HS-27A (cell line): ENCODE data around the gene SLC40A1.

Experiments used
- DNase-seq: peaks from one replicate; pipeline ENCODE4 v3.0.0-alpha.2; 2012; ENCODE audit warnings: low read depth, missing footprints

SLC40A1 gene

GRCh38 chr2:189599245-189599644 is 18.7 kb upstream of the SLC40A1 start:
- no peak for DNase-seq

- no peak for DNase-seq
These were observed 14.8 kb upstream of the SLC40A1 start for GRCh38 chr2:189595417-189595816.

GRCh38 chr2:189594305-189594704 is 13.7 kb upstream of the SLC40A1 start:
- DNase-seq: no peak

GRCh38 chr2:189593115-189593514 is 12.5 kb upstream of the SLC40A1 start:
- DNase-seq: no peak

GRCh38 chr2:189592353-189592984 is 11.9 kb upstream of the SLC40A1 start:
- no peak for DNase-seq

- DNase-seq: no peak
These were observed 7.2 kb upstream of the SLC40A1 start for GRCh38 chr2:189587780-189588179.

- DNase-seq: no peak
These were observed 4.7 kb upstream of the SLC40A1 start for GRCh38 chr2:189585226-189585756.

GRCh38 chr2:189584686-189585085 is 4.1 kb upstream of the SLC40A1 start:
- DNase-seq: no peak

GRCh38 chr2:189583227-189584198 is 2.9 kb upstream of the SLC40A1 start:
- no peak for DNase-seq

GRCh38 chr2:189582809-189583192 is 2.2 kb upstream of the SLC40A1 start:
- DNase-seq: no peak

GRCh38 chr2:189582140-189582808 is 1.7 kb upstream of the SLC40A1 start:
- no peak for DNase-seq

- no peak for DNase-seq
These were observed 961 bp upstream of the SLC40A1 start for GRCh38 chr2:189581354-189582139.

GRCh38 chr2:189580241-189580651 is 340 bp downstream of the SLC40A1 start:
- DNase-seq: no peak

- no peak for DNase-seq
These were observed 900 bp downstream of the SLC40A1 start for GRCh38 chr2:189579585-189580186.

- no peak for DNase-seq
These were observed 2.2 kb downstream of the SLC40A1 start for GRCh38 chr2:189578272-189578950.

GRCh38 chr2:189577121-189577520 is 3.5 kb downstream of the SLC40A1 start:
- DNase-seq: no peak

- DNase-seq: no peak
These were observed 4.2 kb downstream of the SLC40A1 start for GRCh38 chr2:189576396-189576795.

- no peak for DNase-seq
These were observed 5.7 kb downstream of the SLC40A1 start for GRCh38 chr2:189574793-189575475.

GRCh38 chr2:189570570-189571031 is 10.0 kb downstream of the SLC40A1 start:
- peak; percentile 17 for DNase-seq
